Effector CD4-positive, alpha-beta T cell (primary cell): ENCODE results near the gene LEKR1.
"Not testable (repeated sequence)": the region's sequence is repeated elsewhere in the genome, so short reads cannot be mapped to it uniquely, and the experiment has no call there.

Experiments
- DNase-seq: peaks from one replicate; pipeline ENCODE4 v3.0.0-alpha.2; 2020

LEKR1 gene

DNA sequence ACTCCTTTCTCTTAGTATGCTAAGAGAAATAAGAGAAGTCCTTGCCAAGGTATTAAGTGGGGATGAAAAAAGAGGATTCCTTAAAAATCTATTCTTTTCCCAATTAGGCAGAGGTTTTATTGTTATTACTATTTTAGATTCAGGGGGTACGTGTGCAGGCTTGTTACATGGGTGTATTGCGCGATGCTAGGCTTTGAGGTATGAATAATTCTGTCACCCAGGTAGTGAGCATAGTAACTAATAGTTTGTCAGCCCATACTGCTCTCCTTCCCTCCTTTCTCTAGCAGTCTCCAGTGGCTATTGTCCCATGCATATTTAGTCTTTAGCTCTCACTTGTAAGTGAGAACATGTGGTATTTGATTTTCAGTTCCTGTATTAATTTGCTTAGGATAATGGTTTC lies 83.9 kb downstream of the LEKR1 start:
- DNase-seq: no peak

DNA sequence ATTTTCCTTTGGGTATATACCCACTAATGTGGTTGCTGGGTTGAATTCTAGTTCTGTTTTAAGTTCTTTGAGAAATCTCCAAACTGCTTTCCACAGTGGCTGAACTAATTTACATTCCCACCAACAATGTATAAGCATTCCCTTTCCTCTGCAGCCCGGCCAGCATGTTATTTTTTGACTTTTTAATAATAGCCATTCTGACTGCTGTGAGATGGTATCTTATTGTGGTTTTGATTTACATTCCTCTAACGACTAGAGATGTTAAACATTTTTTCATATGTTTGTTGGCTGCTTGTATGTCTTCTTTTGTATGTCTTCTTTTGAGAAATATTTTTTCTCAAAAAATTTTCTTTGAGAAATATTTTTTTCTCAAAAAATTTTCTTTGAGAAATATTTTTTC lies 84.7 kb downstream of the LEKR1 start:
- not testable (repeated sequence) for DNase-seq

DNA sequence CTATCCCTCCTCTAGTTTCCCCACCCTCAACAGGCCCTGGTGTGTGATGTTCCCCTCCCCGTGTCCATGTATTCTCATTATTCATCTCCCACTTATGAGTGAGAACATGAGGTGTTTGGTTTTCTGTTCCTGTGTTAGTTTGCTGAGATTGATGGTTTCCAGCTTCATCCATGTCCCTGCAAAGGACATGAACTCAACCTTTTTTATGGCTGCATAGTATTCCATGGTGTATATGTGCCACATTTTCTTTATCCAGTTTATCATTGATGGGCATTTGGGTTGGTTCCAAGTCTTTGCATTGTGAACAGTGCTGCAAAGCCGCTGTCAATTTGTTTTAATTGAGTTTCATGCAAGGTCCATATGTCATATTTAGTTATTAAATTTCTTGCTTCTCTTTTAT lies 88.1 kb downstream of the LEKR1 start:
- DNase-seq: not testable (repeated sequence)

DNA sequence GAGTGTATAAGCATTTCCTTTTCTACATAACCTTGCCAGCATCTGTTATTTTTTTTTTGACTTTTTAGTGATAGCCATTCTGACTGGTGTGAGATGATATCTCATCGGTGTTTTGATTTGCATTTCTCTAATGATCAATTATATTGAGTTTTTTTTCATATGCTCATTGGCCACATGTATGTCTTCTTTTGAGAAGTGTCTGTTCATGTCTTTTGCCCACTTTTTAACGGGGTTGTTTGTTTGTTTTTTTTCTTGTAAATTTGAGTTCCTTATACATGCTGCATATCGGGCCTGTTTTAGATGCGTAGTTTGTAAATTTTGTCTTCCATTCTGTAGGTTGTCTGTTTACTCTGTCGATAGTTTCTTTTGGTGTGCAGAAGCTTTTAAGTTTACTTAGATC lies 89.2 kb downstream of the LEKR1 start:
- DNase-seq: no peak

DNA sequence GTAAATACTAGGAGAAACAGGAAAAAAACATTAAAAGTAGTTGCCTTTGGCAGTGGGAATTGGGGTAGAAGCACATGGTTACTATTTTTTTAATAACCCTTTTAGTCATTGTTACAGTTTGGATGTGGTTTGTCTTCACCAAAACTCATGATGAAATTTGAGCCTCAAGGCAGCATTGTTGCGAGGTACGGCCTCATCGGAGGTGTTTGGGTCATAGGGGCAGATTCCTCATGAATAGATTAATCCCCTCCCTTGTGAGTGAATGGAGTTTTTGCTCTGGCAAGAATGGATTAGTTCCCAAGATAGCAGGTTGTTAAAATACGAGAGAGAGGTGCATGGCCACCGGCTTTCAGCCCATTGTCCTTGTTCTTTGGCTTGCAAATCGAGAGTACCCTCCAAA lies 92.6 kb downstream of the LEKR1 start:
- DNase-seq: no peak

DNA sequence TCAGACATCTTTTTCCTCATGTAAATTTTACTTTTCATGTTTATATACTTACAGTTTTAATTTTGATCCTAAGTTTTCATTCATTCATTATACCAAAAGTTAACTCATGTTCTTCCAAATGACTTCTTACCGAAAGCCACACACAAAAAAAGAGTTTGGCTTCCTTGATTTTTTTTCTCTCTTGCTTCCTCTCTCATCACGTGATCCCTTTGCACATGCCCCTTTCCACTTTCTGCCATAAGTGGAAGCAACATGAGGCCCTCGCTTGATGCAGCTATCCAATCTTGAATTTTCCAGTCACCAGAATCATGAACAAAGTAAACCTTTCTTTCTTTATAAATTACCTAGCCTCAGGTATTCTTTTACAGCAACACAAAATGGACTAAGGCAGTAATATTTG lies 93.7 kb downstream of the LEKR1 start:
- no peak for DNase-seq

DNA sequence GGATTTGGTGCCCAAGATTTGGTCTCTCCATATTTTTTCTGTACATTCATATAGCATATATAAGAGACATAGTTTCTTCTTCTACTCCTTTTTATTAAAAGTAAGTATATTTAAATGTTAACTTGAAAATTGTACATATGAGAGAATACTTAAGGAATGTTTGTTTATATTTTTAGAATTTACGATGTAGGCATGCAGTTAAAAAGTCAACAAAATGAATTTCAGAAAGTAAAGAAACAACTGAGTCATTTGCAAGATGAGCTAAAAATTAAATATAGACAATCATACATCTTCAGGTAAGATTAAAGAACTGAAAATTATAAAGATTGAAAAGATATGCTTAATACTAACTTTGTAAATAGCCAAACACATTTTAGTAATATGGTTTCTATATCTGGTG lies 94.2 kb downstream of the LEKR1 start:
- no peak for DNase-seq

DNA sequence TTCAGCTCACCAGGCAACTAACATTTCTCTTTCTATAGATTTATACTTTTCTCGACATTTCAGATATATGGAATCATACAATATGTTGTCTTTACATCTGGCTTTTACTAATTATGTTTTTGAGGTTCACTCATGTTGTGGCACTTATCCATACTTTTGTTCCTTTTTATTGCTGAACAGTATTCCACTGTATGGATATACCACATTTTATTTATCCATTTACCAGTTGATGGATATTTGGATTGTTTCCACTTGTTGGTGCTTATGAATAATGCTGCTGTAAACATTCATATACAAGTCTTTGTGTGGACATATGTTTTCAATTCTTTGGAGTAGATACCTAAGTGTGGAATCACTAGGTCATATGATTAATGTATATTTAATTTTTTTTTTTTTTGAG lies 97.2 kb downstream of the LEKR1 start:
- DNase-seq: no peak

DNA sequence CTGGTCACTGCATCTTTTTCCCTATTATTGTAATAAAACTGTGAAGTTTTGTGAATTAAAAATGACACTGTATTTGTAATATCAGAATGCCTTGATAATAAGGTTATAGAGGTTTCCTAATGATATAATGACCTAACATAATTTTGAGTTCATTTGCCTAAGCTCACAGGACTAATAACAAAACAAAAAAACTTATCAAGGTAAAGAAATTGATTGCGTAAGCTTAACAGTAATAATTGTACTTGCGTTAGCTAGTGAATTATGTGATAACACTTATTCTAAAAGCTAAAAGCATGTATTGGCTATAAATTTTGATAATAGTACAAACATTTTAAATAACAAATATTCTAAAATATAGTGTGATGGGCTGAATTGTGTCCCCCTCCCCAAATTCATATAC lies 112.6 kb downstream of the LEKR1 start:
- DNase-seq: no peak

DNA sequence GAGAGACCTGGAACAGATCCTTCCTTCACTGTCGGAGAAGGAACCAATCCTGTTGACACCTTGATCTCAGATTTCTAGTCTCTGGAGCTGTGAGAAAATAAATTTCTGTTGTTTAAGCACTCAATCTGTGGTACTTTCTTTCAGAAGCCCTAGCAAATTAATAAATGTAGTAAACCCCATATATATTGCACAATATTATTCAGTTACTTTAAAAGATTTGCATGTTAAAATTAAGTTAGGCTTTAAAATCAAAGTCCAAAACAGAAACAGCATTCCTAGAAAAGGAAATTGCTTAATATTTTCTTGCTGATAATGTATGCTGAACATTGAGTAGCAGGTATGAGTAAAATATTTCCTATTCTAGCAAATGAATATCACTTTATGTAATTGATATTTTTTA lies 113.2 kb downstream of the LEKR1 start:
- no peak for DNase-seq

DNA sequence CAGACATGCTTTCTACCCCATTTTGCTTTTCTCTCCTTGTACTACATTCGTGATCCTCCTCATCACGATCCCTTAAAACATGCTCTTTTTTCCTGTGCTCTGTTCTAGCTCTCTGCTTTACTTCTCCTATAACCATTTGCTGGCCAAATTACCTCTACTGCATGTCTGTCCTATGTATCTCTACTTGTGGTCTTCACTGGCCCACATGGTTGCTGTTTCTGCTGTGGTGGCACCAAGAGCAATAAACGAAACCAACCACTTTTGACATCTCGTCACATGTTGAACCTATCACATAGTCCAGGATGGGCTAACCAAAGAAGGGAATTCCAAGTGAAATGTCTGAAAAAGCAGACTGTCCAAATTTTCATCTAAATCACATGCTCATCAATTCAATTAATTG lies 115.2 kb downstream of the LEKR1 start:
- DNase-seq: no peak

DNA sequence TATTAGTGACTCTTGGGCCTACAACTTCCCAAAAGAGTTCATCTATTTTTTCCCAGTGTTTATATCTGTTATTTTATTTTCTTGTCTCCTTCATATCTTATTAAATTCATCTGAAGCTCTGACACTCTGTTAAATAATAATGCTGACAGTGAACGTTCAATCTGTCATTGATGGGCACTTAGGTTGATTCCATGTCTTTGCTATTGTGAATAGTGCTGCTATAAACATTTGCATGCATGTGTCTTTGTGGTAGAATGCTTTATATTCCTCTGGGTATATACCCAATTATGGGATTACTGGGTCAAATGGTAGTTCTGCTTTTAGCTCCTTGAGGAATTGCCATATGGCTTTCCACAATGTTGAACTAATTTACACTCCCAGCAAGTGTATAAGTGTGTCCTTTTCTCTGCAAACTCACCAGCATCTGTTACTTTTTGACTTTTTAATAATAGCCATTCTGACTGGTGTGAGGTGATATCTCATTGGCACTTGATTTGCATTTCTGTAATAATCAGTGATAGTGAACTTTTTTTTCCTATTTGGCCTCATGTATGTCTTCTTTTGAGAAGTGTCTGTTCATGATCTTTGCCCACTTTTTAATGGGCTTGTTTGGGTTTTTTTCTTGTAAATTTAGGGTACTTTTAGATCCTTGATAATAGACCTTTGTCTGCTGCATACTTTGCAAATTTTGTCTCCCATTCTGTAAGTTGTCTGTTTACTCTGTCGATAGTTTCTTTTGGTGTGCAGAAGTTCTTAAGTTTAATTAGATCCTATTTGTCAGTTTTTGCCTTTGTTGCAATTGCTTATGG lies 122.5 kb downstream of the LEKR1 start:
- DNase-seq: no peak

DNA sequence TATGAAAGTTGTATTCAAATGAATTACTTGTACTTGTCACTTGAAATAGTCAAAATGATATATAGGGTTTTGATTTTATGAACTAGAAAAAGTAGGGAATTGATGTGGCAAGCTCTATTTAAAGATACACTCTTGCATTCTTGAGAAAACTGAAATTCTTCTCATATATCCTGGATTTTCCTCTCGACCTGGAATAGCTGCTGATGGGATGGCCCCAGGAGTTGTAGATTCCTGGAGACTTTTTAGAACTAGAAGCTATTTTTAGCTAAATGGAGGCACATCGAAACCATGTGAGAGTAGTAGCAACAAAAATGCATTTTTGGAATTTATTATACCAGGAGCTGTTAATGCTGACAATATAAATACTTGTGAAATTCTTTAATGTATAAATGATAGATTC lies 125.9 kb downstream of the LEKR1 start:
- DNase-seq: no peak

DNA sequence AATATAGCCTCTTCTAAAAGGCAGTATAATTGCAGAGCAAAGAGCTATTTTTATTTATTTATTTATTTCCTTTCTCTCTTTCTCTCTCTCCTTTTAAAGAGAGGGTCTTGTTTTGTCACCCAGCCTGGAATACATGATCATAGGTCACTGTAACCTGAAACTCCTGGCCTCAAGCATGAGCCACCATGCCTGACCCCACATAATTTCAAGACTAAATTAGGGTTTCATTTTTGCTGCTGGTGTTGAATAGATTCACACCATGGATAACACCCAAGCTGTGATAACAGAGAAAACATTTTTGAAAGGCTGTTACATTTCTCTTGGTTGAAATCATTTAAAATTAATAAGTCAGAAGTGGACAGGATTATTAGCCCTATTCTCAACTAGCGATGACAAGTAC lies 131.6 kb downstream of the LEKR1 start:
- DNase-seq: no peak

DNA sequence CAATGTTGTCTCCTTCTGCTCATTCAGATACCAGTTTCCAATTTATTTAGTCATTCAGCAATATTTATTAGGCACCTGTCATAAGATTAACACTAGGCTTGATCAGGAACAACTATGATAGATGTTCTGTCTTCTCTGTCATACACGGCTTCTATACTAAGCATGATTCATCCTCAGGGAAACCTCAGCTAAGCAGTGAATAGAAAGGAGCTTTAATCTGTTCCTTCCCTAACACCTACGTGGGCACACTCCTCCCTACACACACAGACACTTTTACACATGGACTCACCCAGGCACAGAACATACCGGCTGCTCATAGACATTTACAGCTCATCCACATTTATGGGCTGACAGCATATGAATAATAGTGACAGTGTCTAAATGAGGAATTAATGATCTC lies 136.9 kb downstream of the LEKR1 start:
- DNase-seq: no peak

DNA sequence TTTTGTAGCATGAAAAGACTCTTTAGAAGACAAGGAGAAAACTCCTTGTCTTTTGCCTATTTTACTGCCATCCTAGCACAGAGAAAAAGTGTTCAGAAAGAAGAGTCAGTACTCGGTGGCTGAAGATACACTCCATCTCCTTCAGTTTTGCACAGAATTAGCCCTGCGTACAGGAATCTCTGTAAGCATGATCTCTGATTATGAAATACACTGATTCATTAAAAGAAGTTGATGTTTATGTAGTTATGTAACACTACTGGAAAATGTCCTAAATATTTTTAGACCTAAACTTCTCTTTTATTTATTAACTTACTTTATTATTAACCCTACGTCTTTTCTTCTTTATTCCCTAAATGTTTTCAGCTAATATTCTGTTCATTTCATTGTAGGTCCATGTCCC lies 138.4 kb downstream of the LEKR1 start:
- no peak for DNase-seq

DNA sequence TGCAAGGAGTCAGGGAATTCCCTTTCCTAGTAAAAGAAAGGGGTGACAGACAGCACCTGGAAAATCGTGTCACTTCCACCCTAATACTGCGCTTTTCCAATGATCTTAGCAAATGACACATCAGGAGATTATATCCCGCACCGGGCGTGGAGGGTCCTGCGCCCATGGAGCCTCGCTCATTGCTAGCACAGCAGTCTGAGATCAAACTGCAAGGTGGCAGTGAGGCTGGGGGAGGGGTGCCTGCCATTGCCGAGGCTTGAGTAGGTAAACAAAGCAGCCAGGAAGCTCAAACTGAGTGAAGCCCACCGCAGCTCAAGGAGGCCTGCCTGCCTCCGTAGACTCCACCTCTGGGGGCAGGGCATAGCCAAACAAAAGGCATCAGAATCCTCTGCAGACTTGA lies 140.2 kb downstream of the LEKR1 start:
- not testable (repeated sequence) for DNase-seq

DNA sequence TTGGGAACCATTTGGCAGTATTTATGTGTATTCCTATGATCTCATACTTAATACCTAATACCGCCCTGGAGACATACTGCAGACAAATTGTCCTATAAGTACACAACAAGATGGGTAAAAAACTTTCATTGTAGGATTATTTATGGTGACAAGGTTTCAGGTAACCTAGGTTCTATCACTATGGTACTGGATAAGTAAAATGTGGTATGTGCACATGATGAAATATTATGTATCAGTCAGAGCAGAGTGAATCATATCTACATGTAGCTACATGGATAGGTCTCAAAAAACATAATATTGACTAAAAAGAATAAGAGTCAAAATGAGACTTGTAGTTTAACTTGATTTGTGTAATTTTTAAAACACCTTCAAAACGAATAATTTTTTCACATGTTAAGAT lies 147.8 kb downstream of the LEKR1 start:
- DNase-seq: no peak

DNA sequence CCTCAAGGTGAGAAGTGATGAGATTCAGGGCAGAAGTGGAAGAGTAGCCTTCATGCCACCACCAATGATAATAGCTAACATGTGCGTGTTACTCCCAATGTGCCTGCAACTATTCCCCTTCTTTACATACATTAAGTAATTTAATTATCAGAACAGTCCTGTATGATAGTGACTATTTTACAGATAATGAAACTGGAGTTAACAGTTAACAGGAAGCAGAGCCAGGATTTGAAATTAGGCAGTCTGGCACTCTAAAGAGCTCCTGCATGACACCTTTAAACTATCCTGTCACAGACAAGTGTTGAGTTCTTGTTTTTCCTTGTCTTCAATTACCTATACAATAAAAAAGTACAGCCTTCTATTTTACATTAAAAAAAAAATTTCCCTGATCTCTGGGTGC lies 148.8 kb downstream of the LEKR1 start:
- no peak for DNase-seq

DNA sequence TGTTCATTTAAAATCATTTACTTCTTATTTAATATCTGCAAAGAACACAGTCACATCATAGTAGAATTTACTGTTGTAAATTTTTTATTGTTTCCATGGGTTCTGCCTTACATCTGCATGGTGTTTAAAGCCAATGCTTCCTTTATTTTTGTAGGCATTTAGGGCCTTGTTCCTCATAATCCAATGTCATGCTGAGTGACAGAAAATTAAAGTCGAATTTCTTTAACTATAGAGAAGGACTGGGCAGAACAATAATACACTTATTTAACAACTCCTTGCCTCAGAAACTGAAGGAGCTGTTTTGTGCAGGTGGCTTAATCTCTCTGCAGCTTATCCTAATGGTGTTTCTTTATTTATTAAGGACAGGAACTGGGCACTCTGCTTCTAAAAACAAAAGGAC lies 149.6 kb downstream of the LEKR1 start:
- DNase-seq: no peak

DNA sequence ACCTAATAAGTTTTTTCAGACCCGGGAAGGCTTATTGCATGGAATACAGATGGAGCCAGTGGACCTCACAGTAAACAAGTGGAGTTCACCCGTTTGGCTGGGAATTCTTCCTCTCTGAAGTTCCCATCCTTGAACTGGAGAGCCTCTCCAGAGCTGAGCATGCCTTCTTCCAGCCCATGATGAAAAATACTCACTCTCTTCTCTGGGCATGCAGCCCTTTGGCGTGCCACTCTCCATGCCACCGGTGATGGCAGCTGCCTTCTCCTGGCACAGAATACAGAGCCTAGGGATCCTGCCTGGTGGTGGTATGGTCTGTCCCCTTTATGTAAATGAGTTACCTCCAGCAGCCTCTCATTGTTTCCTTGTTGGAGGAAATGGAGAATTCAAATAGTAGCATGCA lies 150.8 kb downstream of the LEKR1 start:
- DNase-seq: no peak

DNA sequence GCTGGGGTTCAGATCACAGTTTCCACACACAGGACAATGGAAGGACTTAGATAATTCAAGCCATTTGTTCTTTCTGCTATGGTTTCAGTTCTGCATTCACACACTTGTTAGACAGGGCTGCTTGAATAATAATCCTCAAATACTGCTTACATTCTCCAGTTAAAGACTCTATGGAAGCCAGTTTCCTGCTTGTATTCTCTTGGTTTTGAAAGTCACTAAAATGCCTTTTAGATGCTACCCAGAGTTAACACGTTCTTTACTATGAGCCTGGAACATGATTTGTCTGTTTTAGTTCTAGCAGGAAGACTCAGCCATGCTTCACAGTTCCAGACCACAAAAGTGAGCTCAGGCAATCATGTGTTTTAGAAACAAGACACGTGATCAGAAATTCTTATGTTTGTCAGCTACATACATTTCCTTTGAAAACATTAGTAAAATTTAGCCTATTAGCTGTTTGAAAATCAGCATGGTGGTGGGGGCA lies 152.4 kb downstream of the LEKR1 start:
- DNase-seq: no peak

DNA sequence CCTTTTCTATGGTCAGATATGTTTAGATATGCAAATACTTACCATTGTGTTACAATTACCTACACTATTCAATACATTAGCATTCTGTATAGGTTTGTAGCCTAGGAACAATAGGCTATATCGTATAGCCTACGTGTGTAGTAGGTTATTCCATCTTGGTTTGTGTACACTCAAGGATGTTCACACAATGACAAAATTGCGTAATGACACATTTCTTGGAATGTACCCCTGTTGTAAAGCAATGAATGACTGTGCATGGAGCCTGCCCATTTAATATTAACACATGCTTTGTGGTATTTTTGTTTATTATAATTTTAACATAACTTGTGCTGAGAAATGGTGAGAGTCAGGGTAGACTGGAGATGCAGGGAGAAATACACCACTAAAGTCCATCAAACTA lies 154.9 kb downstream of the LEKR1 start:
- no peak for DNase-seq

DNA sequence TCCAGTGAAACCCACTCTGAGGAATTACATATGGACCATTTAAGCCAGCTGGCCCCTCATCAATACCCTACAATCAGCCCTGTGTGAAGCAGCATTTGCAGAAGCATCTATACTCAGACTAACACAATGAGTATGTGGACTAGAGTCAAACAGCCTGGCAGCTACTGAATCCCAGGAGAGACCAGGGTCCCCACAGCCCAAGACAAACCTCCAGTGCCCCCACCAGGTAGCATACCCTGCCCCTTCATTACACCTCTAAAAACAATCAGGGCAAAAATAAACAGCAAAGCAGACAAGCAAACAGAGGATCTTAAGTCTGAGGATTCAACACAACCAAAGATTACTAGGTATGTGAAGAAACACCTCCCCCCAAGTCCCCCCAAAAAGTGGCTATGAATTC lies 157.4 kb downstream of the LEKR1 start:
- DNase-seq: no peak

DNA sequence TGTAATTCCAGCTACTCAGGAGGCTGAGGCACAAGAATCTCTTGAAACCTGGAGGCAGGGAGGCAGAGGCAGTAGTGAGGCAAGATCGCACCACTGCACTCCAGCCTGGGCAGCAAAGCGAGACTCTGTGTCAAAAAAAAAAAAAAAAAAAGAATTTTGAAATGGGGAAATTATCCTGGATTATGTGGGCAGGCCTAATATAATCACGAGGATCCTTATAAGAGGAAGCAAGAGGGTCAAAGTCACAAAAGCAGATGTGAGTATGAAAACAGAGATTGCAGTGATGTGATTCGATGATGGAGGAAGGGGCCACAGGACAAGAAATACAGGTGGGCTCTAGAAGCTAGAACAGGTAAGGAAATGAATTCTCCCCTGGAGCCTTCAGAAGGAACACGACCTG lies 159.6 kb downstream of the LEKR1 start:
- no peak for DNase-seq
